Measurements from ENCODE around the gene CCDC60. TPM values are rescaled to one million over a fixed set of nuclear protein-coding genes. Genes with fewer than 3 reads are reported as not detected.

CCDC60 gene
- total RNA-seq, 1 experiment from 2014 or later, result not detected

DNA sequence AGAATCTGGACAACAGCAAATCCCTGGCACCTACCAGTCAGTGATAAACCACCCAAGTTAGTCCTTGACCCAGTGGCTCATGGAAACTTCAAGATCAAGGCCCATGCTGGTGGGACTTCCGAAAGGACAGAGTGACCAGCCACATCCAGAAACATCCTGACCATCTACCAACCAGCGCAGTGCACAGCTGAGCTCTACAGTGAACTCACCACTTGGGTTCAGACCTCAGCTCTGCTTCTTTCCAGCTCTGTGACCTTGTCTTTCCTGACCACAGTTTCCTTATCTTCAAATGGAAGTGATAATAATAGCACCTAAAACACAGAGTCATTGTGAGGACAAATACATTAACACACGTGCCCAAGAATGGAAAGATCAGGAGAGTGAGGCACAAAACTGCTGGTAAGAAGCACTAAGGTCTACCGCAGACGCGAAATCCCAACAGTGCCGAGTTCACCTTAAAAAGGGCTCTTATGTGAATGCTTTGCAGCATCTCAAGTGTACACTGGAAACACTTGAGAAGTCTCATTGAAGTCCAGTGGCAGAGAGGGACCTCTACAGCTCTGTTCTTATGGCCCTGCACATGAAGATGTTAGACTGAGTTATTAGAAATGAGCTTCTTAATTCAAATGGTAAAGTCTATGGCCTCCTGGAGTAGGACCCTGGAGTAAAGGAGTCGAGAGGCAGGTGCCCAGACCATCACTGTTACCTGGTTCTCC is 128.8 kb downstream of the CCDC60 start:
- BruUV-seq (replicated peaks), result no TSS peak
- ChIA-PET CTCF (no interaction called here), POLR2A (ENCODE audit: low non-redundant PET) (no interaction called here)
- Histone ChIP-seq H3K27me3 (replicated peaks; ENCODE audit: insufficient read depth, low read depth, low read length, poor library complexity) (no peaks in the 10 kb centered on the region), H3K9me3 (ENCODE audit: low read depth, low read length, poor library complexity, severe bottlenecking) (peaks cover 4% of the 10 kb centered on the region), H3K4me3 (ENCODE audit: low read depth, low read length, poor library complexity, severe bottlenecking) (no peak overlapping the region), H3K36me3 (ENCODE audit: insufficient read depth, low read length, poor library complexity, severe bottlenecking) (no peaks in the 10 kb centered on the region), H3K27ac (ENCODE audit: low read depth, low read length, poor library complexity, severe bottlenecking) (no peak overlapping the region), H3K4me1 (ENCODE audit: insufficient read depth, low read length, poor library complexity, severe bottlenecking) (no peaks in the 10 kb centered on the region)
- intact Hi-C loops (cut with micrococcal nuclease; ENCODE audit: unreplicated experiment), result no loop called here
- DNase-seq (ENCODE audit: low spot score), result no peak
- TF ChIP-seq EZH2 (IDR thresholded peaks at IDR 0.05; ENCODE audit: borderline replicate concordance, low read depth, low read length, poor library complexity, severe bottlenecking) (no peak), CTCF (conservative IDR thresholded peaks at IDR 0.05; ENCODE audit: low read depth, low read length) (no peak)

- POLR2A ChIA-PET (ENCODE audit: low non-redundant PET), result no interaction called here
- CTCF ChIA-PET, result no interaction called here
These were observed 133.8 kb downstream of the CCDC60 start for GRCh38 chr12:119468296-119468695.

DNA sequence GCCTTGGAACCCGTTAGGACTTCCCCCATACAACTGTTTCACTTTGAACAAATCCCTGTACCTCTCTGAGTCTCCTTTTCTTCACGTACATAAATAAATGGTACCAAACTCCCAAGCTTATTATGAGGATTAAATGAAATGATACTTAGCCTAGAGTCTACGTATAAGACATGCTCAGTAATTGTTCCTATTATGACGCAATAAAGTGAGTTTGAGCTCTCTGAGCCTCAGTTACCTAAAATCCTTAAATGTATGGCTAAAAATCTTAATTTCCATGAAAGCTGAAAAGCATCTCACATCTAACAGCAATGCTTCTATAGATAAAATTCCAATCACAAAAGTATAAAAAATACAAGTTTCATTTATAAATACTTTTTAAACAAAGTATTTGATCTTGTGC is 141.1 kb downstream of the CCDC60 start:
- no peaks in the 10 kb centered on the region for H3K4me1 ChIP-seq (ENCODE audit: insufficient read depth, low read length, poor library complexity, severe bottlenecking)
- ChIA-PET CTCF (no interaction called here), POLR2A (ENCODE audit: low non-redundant PET) (no interaction called here)
- no TSS peak for BruUV-seq (replicated peaks)
- H3K27ac ChIP-seq (ENCODE audit: low read depth, low read length, poor library complexity, severe bottlenecking), result no peak overlapping the region
- H3K36me3 ChIP-seq (ENCODE audit: insufficient read depth, low read length, poor library complexity, severe bottlenecking), result no peaks in the 10 kb centered on the region
- H3K9me3 ChIP-seq (ENCODE audit: low read depth, low read length, poor library complexity, severe bottlenecking), result no peaks in the 10 kb centered on the region
- TF ChIP-seq CTCF (conservative IDR thresholded peaks at IDR 0.05; ENCODE audit: low read depth, low read length) (no peak), EZH2 (IDR thresholded peaks at IDR 0.05; ENCODE audit: borderline replicate concordance, low read depth, low read length, poor library complexity, severe bottlenecking) (no peak)
- DNase-seq (ENCODE audit: low spot score), result no peak
- H3K4me3 ChIP-seq (ENCODE audit: low read depth, low read length, poor library complexity, severe bottlenecking), result no peak overlapping the region
- intact Hi-C loops (cut with micrococcal nuclease; ENCODE audit: unreplicated experiment), result no loop called here
- no peaks in the 10 kb centered on the region for H3K27me3 ChIP-seq (replicated peaks; ENCODE audit: insufficient read depth, low read depth, low read length, poor library complexity)

More at GRCh38 chr12:119468296-119468695, 133.8 kb downstream of the CCDC60 start:
- no peaks in the 10 kb centered on the region for H3K4me1 ChIP-seq (ENCODE audit: insufficient read depth, low read length, poor library complexity, severe bottlenecking)
- no peak overlapping the region for H3K4me3 ChIP-seq (ENCODE audit: low read depth, low read length, poor library complexity, severe bottlenecking)
- intact Hi-C loops (cut with micrococcal nuclease; ENCODE audit: unreplicated experiment), result no loop called here
- no peak for DNase-seq (ENCODE audit: low spot score)
- H3K27me3 ChIP-seq (replicated peaks; ENCODE audit: insufficient read depth, low read depth, low read length, poor library complexity), result no peaks in the 10 kb centered on the region
- TF ChIP-seq CTCF (conservative IDR thresholded peaks at IDR 0.05; ENCODE audit: low read depth, low read length) (no peak), EZH2 (IDR thresholded peaks at IDR 0.05; ENCODE audit: borderline replicate concordance, low read depth, low read length, poor library complexity, severe bottlenecking) (no peak)
- H3K27ac ChIP-seq (ENCODE audit: low read depth, low read length, poor library complexity, severe bottlenecking), result no peak overlapping the region
- no peaks in the 10 kb centered on the region for H3K36me3 ChIP-seq (ENCODE audit: insufficient read depth, low read length, poor library complexity, severe bottlenecking)
- no peaks in the 10 kb centered on the region for H3K9me3 ChIP-seq (ENCODE audit: low read depth, low read length, poor library complexity, severe bottlenecking)
- BruUV-seq (replicated peaks), result no TSS peak

All from A673 (cell line).